Thyroid gland (tissue), 4 donors: ENCODE measurements around the gene SERPINB7. TPM values are rescaled to one million over a fixed set of nuclear protein-coding genes. Genes with fewer than 3 reads are reported as not detected.

Experiments used
- DNase-seq, 2 donors: peaks; one replicate each; pipeline ENCODE4 v3.0.0-alpha.2; 2019
- H3K27ac ChIP-seq, 3 donors: fragments of 200-600 bp; sonication (generic); 1 replicate in 2 of 3; 2 replicates in 1 of 3; pipeline ENCODE4 v1.5.1; 2016 to 2019; ENCODE audit warnings: mild to moderate bottlenecking in 1 of 3, moderate library complexity in 1 of 3
- H3K27me3 ChIP-seq: fragments of 200-600 bp; sonication (generic); one replicate; pipeline ENCODE4 v1.5.1; 2019
- H3K36me3 ChIP-seq, 2 donors: fragments of 200-600 bp; sonication (generic); one replicate each; pipeline ENCODE4 v1.5.1; 2016 to 2019
- H3K4me1 ChIP-seq, 2 donors: fragments of 200-600 bp; sonication (generic); one replicate each; pipeline ENCODE4 v1.5.1; 2017 to 2019
- H3K4me3 ChIP-seq, 3 donors: fragments of 200-600 bp; sonication (generic); replicated peaks in 1 of 3; 1 replicate in 2 of 3; 2 replicates in 1 of 3; pipeline ENCODE4 v1.5.1; 2016; ENCODE audit warnings: mild to moderate bottlenecking in 1 of 3
- H3K9me3 ChIP-seq: fragments of 200-600 bp; sonication (generic); one replicate; pipeline ENCODE4 v1.5.1; 2017
- POLR2A ChIP-seq, 2 donors: fragments of 450-650 bp; IDR thresholded peaks; one replicate each; pipeline ENCODE4 v1.6.1; 2017; ENCODE audit warnings: antibody characterized with exemption in 2 of 2, mild to moderate bottlenecking in 2 of 2, moderate library complexity in 1 of 2
- WGBS, 2 donors: methylation state at CpG; one replicate each; pipeline ENCODE4 v1.1.5; 2017; 5-methylcytosine and 5-hydroxymethylcytosine counted together
- intact Hi-C: fragments of 100-400 bp; cut with DNase I; formaldehyde crosslinking; loops from one replicate; pipeline ENCODE4 v1.15.1; 2023
- total RNA-seq, 4 donors: library from RNA; depleted of rRNA; stranded (reverse); fragments of >200 nt; gene quantifications; one replicate each; pipeline ENCODE4 v1.2.3, GENCODE V29; 2016
- TF ChIP-seq, protein P1 (sequence below), 6 experiments: fragments of 200-600 bp in 3 of 6; fragments of 450-650 bp in 3 of 6; sonication (generic) in 3 of 6; IDR thresholded peaks; one replicate each; pipeline ENCODE4 v1.5.1; 2016 to 2019; ENCODE audit warnings: antibody characterized with exemption in 6 of 6, mild to moderate bottlenecking in 2 of 6, inconsistent platforms in 1 of 6, moderate library complexity in 1 of 6

The SERPINB7 gene
- total RNA-seq, 4 donors from 2014 or later = not detected

DNA sequence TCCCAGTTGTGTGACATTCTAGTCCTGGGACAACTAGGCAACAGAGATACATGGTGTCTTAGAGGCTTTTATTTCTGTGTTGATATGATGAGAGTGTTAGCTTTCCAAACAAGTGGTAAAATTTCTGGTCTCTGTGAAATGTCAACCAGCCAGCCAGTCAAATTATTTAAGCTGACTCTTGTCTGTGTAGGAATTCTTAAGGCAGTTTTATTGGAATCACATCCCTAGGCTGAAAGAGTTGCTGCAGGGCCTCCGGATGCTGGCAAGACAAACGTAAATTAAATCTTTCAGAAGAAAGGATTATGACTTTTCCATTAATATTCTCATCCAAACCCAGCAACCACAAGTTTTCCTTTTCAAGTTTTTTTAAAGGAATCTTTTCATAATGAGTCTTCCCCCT lies 44.6 kb downstream of the SERPINB7 start:
- 73 to 74% methylated on average over 2 of the region's 2 CpGs for WGBS, 2 donors
- intact Hi-C loops = no loop called here
- TF ChIP-seq, protein P1, sequence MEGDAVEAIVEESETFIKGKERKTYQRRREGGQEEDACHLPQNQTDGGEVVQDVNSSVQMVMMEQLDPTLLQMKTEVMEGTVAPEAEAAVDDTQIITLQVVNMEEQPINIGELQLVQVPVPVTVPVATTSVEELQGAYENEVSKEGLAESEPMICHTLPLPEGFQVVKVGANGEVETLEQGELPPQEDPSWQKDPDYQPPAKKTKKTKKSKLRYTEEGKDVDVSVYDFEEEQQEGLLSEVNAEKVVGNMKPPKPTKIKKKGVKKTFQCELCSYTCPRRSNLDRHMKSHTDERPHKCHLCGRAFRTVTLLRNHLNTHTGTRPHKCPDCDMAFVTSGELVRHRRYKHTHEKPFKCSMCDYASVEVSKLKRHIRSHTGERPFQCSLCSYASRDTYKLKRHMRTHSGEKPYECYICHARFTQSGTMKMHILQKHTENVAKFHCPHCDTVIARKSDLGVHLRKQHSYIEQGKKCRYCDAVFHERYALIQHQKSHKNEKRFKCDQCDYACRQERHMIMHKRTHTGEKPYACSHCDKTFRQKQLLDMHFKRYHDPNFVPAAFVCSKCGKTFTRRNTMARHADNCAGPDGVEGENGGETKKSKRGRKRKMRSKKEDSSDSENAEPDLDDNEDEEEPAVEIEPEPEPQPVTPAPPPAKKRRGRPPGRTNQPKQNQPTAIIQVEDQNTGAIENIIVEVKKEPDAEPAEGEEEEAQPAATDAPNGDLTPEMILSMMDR (IDR thresholded peaks at IDR 0.05) = no peak
- TF ChIP-seq POLR2A (IDR thresholded peaks at IDR 0.05) = no peak
- DNase-seq = no peak
- H3K36me3 ChIP-seq = no peaks in the 10 kb centered on the region
- no peak overlapping the region for H3K27ac ChIP-seq
- H3K4me3 ChIP-seq = no peak overlapping the region
- H3K4me1 ChIP-seq = no peaks in the 10 kb centered on the region
- H3K9me3 ChIP-seq = no peaks in the 10 kb centered on the region
- H3K27me3 ChIP-seq = no peaks in the 10 kb centered on the region

DNA sequence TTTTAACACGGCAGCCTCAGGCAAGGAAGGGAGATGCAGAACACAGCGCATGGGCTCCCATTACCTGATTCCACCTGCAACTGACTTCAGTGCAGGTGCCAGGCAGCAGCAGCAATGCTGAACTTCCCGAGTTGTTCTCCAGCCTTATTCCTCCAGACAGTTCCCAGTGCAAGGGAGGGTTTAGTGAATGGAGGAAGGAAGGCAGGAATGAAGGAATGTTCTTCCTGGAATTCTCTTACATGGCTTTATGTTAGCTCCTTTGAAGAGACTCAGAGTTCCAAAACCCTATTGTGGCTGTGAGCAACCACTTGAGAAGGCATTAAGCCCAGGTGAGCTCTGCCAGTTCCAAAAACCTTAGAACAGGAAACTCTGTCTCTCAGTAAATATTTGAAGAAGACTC lies 45.5 kb downstream of the SERPINB7 start:
- no peak for TF ChIP-seq POLR2A (IDR thresholded peaks at IDR 0.05)
- Histone ChIP-seq H3K4me1 (no peaks in the 10 kb centered on the region), H3K36me3 (no peaks in the 10 kb centered on the region), H3K27ac (no peak overlapping the region), H3K27me3 (no peaks in the 10 kb centered on the region), H3K9me3 (no peaks in the 10 kb centered on the region), H3K4me3 (no peak overlapping the region)
- no peak for DNase-seq
- intact Hi-C loops = no loop called here
- WGBS, 2 donors = 76 to 78% methylated on average over 3 of the region's 3 CpGs

DNA sequence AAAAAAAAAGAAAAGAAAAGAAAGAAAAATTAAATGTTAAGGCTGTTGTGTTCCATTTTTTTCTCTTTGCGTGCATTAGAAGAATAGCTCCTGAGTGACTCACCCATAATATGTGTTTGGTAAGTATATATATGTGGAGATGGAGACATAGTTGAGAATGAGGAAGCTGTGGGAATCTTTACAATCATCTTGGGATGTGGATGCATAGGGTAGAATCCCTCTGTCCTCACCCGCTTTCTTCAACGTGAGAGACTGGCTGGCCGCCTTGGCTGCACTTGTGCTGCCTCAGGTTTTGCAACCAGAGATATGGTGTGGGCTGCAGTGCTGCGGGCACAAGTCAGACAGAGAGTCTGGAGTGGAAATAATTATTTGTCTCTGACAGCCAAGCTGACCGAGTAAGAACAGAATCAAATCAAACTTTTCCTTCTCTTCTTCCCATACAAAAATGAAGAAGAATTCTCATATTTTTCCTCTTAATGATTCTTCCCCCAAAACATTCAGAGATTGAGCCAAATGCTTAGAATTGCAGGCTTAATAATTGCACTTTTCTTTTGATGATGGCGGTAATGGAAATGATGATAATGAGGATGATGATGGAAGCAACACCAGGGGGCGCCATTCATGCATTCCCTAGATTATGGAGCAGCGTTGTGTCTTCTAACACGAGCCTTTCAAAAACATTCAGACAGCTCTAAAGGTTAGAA lies 48.5 kb downstream of the SERPINB7 start:
- Histone ChIP-seq H3K36me3 (no peaks in the 10 kb centered on the region), H3K27me3 (no peaks in the 10 kb centered on the region), H3K4me1 (no peaks in the 10 kb centered on the region), H3K27ac (no peak overlapping the region), H3K9me3 (no peaks in the 10 kb centered on the region), H3K4me3 (no peak overlapping the region)
- 76 to 78% methylated on average over 10 of the region's 10 CpGs for WGBS, 2 donors
- TF ChIP-seq, protein P1 (IDR thresholded peaks at IDR 0.05) = peak in 1 of 6 experiments; percentile 7
- TF ChIP-seq POLR2A (IDR thresholded peaks at IDR 0.05) = no peak
- peak; percentile 2 to 10 for DNase-seq
- intact Hi-C loops = no loop called here

DNA sequence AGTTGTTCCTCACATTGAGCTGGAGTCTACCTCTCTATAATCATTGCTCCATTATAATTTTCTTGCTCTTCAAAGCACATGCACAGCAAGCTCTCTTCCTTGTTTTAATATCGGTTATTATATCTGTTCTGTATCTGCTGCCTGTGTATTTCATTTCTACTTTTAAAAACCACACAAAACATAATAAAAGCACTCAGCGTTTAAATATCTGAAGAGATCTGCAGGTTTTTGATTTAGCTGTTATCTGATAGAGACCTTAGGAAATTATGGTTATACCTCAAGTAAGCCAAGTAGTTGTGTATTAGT lies 49.0 kb downstream of the SERPINB7 start:
- H3K27ac ChIP-seq = no peak overlapping the region
- no peaks in the 10 kb centered on the region for H3K9me3 ChIP-seq
- WGBS, 2 donors = 86 to 97% methylated on average over 2 of the region's 2 CpGs
- no peak overlapping the region for H3K4me3 ChIP-seq
- H3K4me1 ChIP-seq = no peaks in the 10 kb centered on the region
- intact Hi-C loops = no loop called here
- H3K36me3 ChIP-seq = no peaks in the 10 kb centered on the region
- TF ChIP-seq, protein P1 (IDR thresholded peaks at IDR 0.05) = no peak
- DNase-seq = no peak
- H3K27me3 ChIP-seq = no peaks in the 10 kb centered on the region

DNA sequence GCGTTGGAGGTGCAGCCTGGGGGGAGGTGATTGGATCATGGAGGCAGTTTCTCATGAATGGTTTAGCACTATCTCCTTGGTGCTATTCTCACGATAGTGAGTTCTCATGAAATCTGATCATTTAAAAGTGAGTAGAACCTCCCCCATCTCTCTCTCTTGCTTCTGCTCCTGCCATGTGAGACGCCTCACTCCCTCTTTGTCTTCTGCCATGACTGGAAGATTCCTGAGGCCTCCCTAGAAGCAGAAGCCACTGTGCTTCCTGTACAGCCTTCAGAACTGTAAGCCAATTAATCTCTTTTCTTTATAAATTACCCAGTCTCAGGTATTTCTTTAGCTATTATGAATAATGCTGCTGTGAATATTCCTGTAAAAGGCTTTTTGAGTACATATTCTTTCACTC lies 52.9 kb downstream of the SERPINB7 start:
- WGBS, 2 donors = 78 to 84% methylated on average over 3 of the region's 3 CpGs
- no peak overlapping the region for H3K4me3 ChIP-seq
- intact Hi-C loops = no loop called here
- DNase-seq = no peak
- no peaks in the 10 kb centered on the region for H3K36me3 ChIP-seq
- H3K4me1 ChIP-seq = no peaks in the 10 kb centered on the region
- TF ChIP-seq, protein P1 (IDR thresholded peaks at IDR 0.05) = no peak
- no peak for TF ChIP-seq POLR2A (IDR thresholded peaks at IDR 0.05)
- no peak overlapping the region for H3K27ac ChIP-seq
- no peaks in the 10 kb centered on the region for H3K9me3 ChIP-seq
- H3K27me3 ChIP-seq = no peaks in the 10 kb centered on the region
